DOHH2 (cell line): ENCODE data around the gene F10.

Experiments
- H3F3A ChIP-seq: fragments of 200-600 bp; sonication (generic), shearing (Covaris generic); 2 replicates; pipeline ENCODE4 v1.6.0; 2016; ENCODE audit warnings: antibody characterized with exemption, mild to moderate bottlenecking; ENCODE audit not compliant: control insufficient read depth, insufficient read depth
- H3K27ac ChIP-seq: fragments of 200-600 bp; sonication (generic); 2 replicates; pipeline ENCODE4 v1.5.1; 2014; ENCODE audit warnings: low read depth, mild to moderate bottlenecking, low read length, moderate library complexity
- H3K27me3 ChIP-seq: fragments of 200-600 bp; sonication (generic); 2 replicates; pipeline ENCODE4 v1.6.1; 2014; ENCODE audit warnings: mild to moderate bottlenecking, low read length, mixed read lengths; ENCODE audit not compliant: control insufficient read depth
- H3K36me3 ChIP-seq: fragments of 200-600 bp; sonication (generic); 2 replicates; pipeline ENCODE4 v1.6.1; 2014; ENCODE audit warnings: mild to moderate bottlenecking, low read length, moderate library complexity, mixed read lengths; ENCODE audit not compliant: control insufficient read depth
- H3K4me1 ChIP-seq: fragments of 200-600 bp; sonication (generic); 2 replicates; pipeline ENCODE4 v1.6.1; 2014; ENCODE audit warnings: mild to moderate bottlenecking, low read length, mixed read lengths; ENCODE audit not compliant: control insufficient read depth
- H3K4me2 ChIP-seq: fragments of 200-600 bp; sonication (generic); 2 replicates; pipeline ENCODE4 v1.6.0; 2014; ENCODE audit warnings: mild to moderate bottlenecking, low read length, moderate library complexity
- H3K4me3 ChIP-seq: fragments of 200-600 bp; sonication (generic); 2 replicates; pipeline ENCODE4 v1.5.1; 2014; ENCODE audit warnings: mild to moderate bottlenecking, low read length, mixed read lengths
- H3K79me2 ChIP-seq: fragments of 200-600 bp; sonication (generic); 2 replicates; pipeline ENCODE4 v1.6.1; 2014; ENCODE audit warnings: mild to moderate bottlenecking, low read length, mixed read lengths; ENCODE audit not compliant: control insufficient read depth
- H3K9me2 ChIP-seq: fragments of 200-600 bp; sonication (generic); replicated peaks from 2 replicates; pipeline ENCODE4 v1.6.1; 2014; ENCODE audit warnings: mild to moderate bottlenecking, low read length, mixed read lengths; ENCODE audit not compliant: control insufficient read depth
- H3K9me3 ChIP-seq: fragments of 200-600 bp; sonication (generic); 2 replicates; pipeline ENCODE4 v1.6.1; 2014; ENCODE audit warnings: antibody characterized with exemption, low read length, mixed read lengths; ENCODE audit not compliant: control insufficient read depth, insufficient read depth
- H4K20me1 ChIP-seq: fragments of 200-600 bp; sonication (generic); 2 replicates; pipeline ENCODE4 v1.6.0; 2014; ENCODE audit warnings: low read depth, mild to moderate bottlenecking, antibody characterized with exemption, low read length, moderate library complexity; ENCODE audit not compliant: control insufficient read depth, insufficient read depth
- CTCF ChIP-seq: fragments of 200-600 bp; sonication (generic); IDR thresholded peaks from one replicate; pipeline ENCODE4 v1.5.1; 2014; ENCODE audit warnings: antibody characterized with exemption, mild to moderate bottlenecking, low read depth, low read length; ENCODE audit not compliant: poor library complexity, severe bottlenecking
- EZH2phosphoT487 ChIP-seq: fragments of 200-600 bp; sonication (generic); IDR thresholded peaks from 2 replicates; pipeline ENCODE4 v1.6.1; 2017; ENCODE audit warnings: borderline replicate concordance, mild to moderate bottlenecking, antibody characterized with exemption, low read length, moderate library complexity, mixed read lengths

The F10 gene

GRCh38 chr13:113080361-113080831 is 42.2 kb upstream of the F10 start:
- no peaks in the 10 kb centered on the region for H3K9me3 ChIP-seq
- H3F3A ChIP-seq: no peaks in the 10 kb centered on the region
- no peaks in the 10 kb centered on the region for H3K79me2 ChIP-seq
- H3K4me1 ChIP-seq: no peaks in the 10 kb centered on the region
- TF ChIP-seq CTCF: no peak
- H3K36me3 ChIP-seq: no peaks in the 10 kb centered on the region
- H3K4me2 ChIP-seq: no peak overlapping the region
- no peak overlapping the region for H3K4me3 ChIP-seq
- H4K20me1 ChIP-seq: no peaks in the 10 kb centered on the region
- H3K27me3 ChIP-seq: no peaks in the 10 kb centered on the region
- H3K27ac ChIP-seq: no peak overlapping the region
- H3K9me2 ChIP-seq: no peaks in the 10 kb centered on the region

GRCh38 chr13:113080901-113081521 is 41.6 kb upstream of the F10 start:
- Histone ChIP-seq H3K27me3 (no peaks in the 10 kb centered on the region), H3K4me1 (no peaks in the 10 kb centered on the region), H3K4me2 (no peak overlapping the region), H4K20me1 (no peaks in the 10 kb centered on the region), H3K4me3 (no peak overlapping the region), H3K36me3 (no peaks in the 10 kb centered on the region), H3F3A (no peaks in the 10 kb centered on the region), H3K9me2 (no peaks in the 10 kb centered on the region), H3K79me2 (no peaks in the 10 kb centered on the region), H3K9me3 (no peaks in the 10 kb centered on the region), H3K27ac (no peak overlapping the region)
- TF ChIP-seq CTCF (no peak), EZH2phosphoT487 (no peak)

GRCh38 chr13:113082198-113083021 is 40.2 kb upstream of the F10 start:
- H3K9me3 ChIP-seq: no peaks in the 10 kb centered on the region
- H3K4me1 ChIP-seq: no peaks in the 10 kb centered on the region
- no peaks in the 10 kb centered on the region for H4K20me1 ChIP-seq
- no peak overlapping the region for H3K27ac ChIP-seq
- no peaks in the 10 kb centered on the region for H3K27me3 ChIP-seq
- no peaks in the 10 kb centered on the region for H3F3A ChIP-seq
- no peak overlapping the region for H3K4me2 ChIP-seq
- H3K4me3 ChIP-seq: no peak overlapping the region
- H3K36me3 ChIP-seq: no peaks in the 10 kb centered on the region
- no peaks in the 10 kb centered on the region for H3K9me2 ChIP-seq
- H3K79me2 ChIP-seq: no peaks in the 10 kb centered on the region
- TF ChIP-seq EZH2phosphoT487 (no peak), CTCF (no peak)
